Glomerular visceral epithelial cell (primary cell): ENCODE results near the gene CBL.
A peak's percentile ranks its signal among the peaks of the same experiment; 100 is the strongest.

Experiments
- DNase-seq: peaks from one replicate; pipeline ENCODE4 v3.0.0-alpha.2; 2016; ENCODE audit errors: extremely low spot score

Gene CBL

GRCh38 chr11:119273721-119274120 is 67.6 kb downstream of the CBL start:
- DNase-seq: no peak

GRCh38 chr11:119277660-119278059 is 71.5 kb downstream of the CBL start:
- no peak for DNase-seq

- DNase-seq: no peak
Observed at GRCh38 chr11:119282495-119282894, 76.4 kb downstream of the CBL start.

- peak; percentile 41 for DNase-seq
Observed at GRCh38 chr11:119284344-119285157, 78.4 kb downstream of the CBL start.

GRCh38 chr11:119285431-119285830 is 79.3 kb downstream of the CBL start:
- no peak for DNase-seq

GRCh38 chr11:119288219-119288618 is 82.1 kb downstream of the CBL start:
- no peak for DNase-seq

- DNase-seq: no peak
Observed at GRCh38 chr11:119290894-119291497, 84.9 kb downstream of the CBL start.

- DNase-seq: no peak
Observed at GRCh38 chr11:119293461-119293860, 87.3 kb downstream of the CBL start.

- DNase-seq: no peak
Observed at GRCh38 chr11:119295178-119295577, 89.0 kb downstream of the CBL start.

- no peak for DNase-seq
Observed at GRCh38 chr11:119297938-119298337, 91.8 kb downstream of the CBL start.

- DNase-seq: no peak
Observed at GRCh38 chr11:119298726-119299125, 92.6 kb downstream of the CBL start.

- no peak for DNase-seq
Observed at GRCh38 chr11:119299416-119299815, 93.3 kb downstream of the CBL start.

- DNase-seq: no peak
Observed at GRCh38 chr11:119300198-119300964, 94.2 kb downstream of the CBL start.

- DNase-seq: no peak
Observed at GRCh38 chr11:119303227-119303718, 97.1 kb downstream of the CBL start.

- no peak for DNase-seq
Observed at GRCh38 chr11:119305556-119306372, 99.6 kb downstream of the CBL start.

- DNase-seq: no peak
Observed at GRCh38 chr11:119306373-119306890, 100.3 kb downstream of the CBL start.

- peak; percentile 29 for DNase-seq
Observed at GRCh38 chr11:119307219-119307618, 101.1 kb downstream of the CBL start.

GRCh38 chr11:119307974-119308373 is 101.8 kb downstream of the CBL start:
- no peak for DNase-seq

- DNase-seq: no peak
Observed at GRCh38 chr11:119309411-119309810, 103.3 kb downstream of the CBL start.

GRCh38 chr11:119309953-119310681 is 104.0 kb downstream of the CBL start:
- no peak for DNase-seq

- DNase-seq: no peak
Observed at GRCh38 chr11:119310682-119311052, 104.5 kb downstream of the CBL start.
